K562 (cell line): ENCODE data around the gene POLR3A. TPM values are rescaled to one million over a fixed set of nuclear protein-coding genes. Genes with fewer than 3 reads are reported as not detected.
A peak's percentile ranks its signal among the peaks of the same experiment; 100 is the strongest.

Experiments
- BRD4 ChIP-seq: fragments of 200-600 bp; sonication (generic); IDR thresholded peaks from 2 replicates; pipeline ENCODE4 v1.6.1; 2017; ENCODE audit warnings: inconsistent platforms
- CXXC5 ChIP-seq: fragments of 250-450 bp; sonication (Bioruptor Pico); IDR thresholded peaks from 2 replicates; pipeline ENCODE4 v1.8.0; 2022; ENCODE audit warnings: inconsistent platforms, mild to moderate bottlenecking, moderate library complexity
- EGR1 ChIP-seq: fragments of 450-650 bp; conservative IDR thresholded peaks from 2 replicates; pipeline ENCODE4 v1.6.1; 2017; ENCODE audit warnings: mild to moderate bottlenecking
- FOXP1 ChIP-seq: sonication (generic); formaldehyde crosslinking; IDR thresholded peaks from 2 replicates; pipeline ENCODE4 v1.8.0; 2022; ENCODE audit warnings: mild to moderate bottlenecking, missing genetic modification reagents
- GTF2E2 ChIP-seq: fragments of 200-800 bp; sonication (Bioruptor generic); IDR thresholded peaks from 2 replicates; pipeline ENCODE4 v1.6.1; 2016; ENCODE audit warnings: missing genetic modification characterization, missing compliant biosample characterization
- MAFG ChIP-seq: fragments of 450-650 bp; conservative IDR thresholded peaks from 2 replicates; pipeline ENCODE4 v1.6.1; 2016; ENCODE audit warnings: missing genetic modification characterization, missing compliant biosample characterization
- MBD2 ChIP-seq: sonication (generic); IDR thresholded peaks from 2 replicates; pipeline ENCODE4 v1.6.1; 2016; ENCODE audit warnings: low read depth, borderline replicate concordance
- MTA3 ChIP-seq: fragments of 450-650 bp; formaldehyde crosslinking; IDR thresholded peaks from 2 replicates; pipeline ENCODE4 v1.6.1; 2017; ENCODE audit warnings: mild to moderate bottlenecking, borderline replicate concordance
- MYNN ChIP-seq, 2 experiments: sonication (generic); formaldehyde crosslinking in 1 of 2; IDR thresholded peaks; 2 replicates each; pipeline versions ENCODE4 v1.5.0 to v1.6.1; 2016 to 2020; ENCODE audit warnings: antibody characterized with exemption in 1 of 2, missing genetic modification reagents in 1 of 2
- NONO ChIP-seq, 2 experiments: fragments of 200-400 bp in 1 of 2; fragments of 450-650 bp in 1 of 2; formaldehyde crosslinking in 1 of 2; IDR thresholded peaks; 2 replicates each; pipeline ENCODE4 v1.6.1; 2017; ENCODE audit warnings: low read depth in 2 of 2, mild to moderate bottlenecking in 2 of 2, moderate library complexity in 2 of 2, low read length in 1 of 2
- PHF20 ChIP-seq: fragments of 450-650 bp; IDR thresholded peaks from 2 replicates; pipeline ENCODE4 v1.6.1; 2018; ENCODE audit not compliant: partially characterized antibody
- POLR2H ChIP-seq: IDR thresholded peaks from 2 replicates; pipeline ENCODE4 v1.6.1; 2016; ENCODE audit warnings: missing genetic modification characterization, low read depth, mild to moderate bottlenecking, control low read depth, missing compliant biosample characterization, moderate library complexity
- PTRF ChIP-seq: fragments of 450-650 bp; IDR thresholded peaks from 2 replicates; pipeline ENCODE4 v1.6.1; 2016; ENCODE audit warnings: mild to moderate bottlenecking, missing genetic modification characterization, missing compliant biosample characterization
- TSHZ1 ChIP-seq: fragments of 250-450 bp; sonication (Bioruptor Pico); IDR thresholded peaks from 2 replicates; pipeline ENCODE4 v1.4.0; 2020; ENCODE audit warnings: mild to moderate bottlenecking, moderate library complexity
- polyA plus RNA-seq, 8 experiments: library from polyadenylated mRNA; depleted of rRNA in 4 of 8; stranded (reverse) in 5 of 8; unstranded in 3 of 8; fragments of >200 nt; fragmentation: Nextera tagmentation in 2 of 8; fragmentation: Illumina TruSeq in 1 of 8; extraction: Ambion mirVana in 2 of 8; extraction: Trizol in 1 of 8; gene quantifications; 2 replicates each; pipeline versions ENCODE4 v1.2.1 to v1.2.3, GENCODE V29; 2011 to 2014; ENCODE audit warnings: inconsistent platforms in 1 of 8, missing spikeins in 1 of 8
- total RNA-seq, 7 experiments: library from RNA; depleted of rRNA in 6 of 7; stranded (reverse); fragments of >200 nt in 6 of 7; fragmentation: Illumina TruSeq in 2 of 7; extraction: Trizol in 2 of 7; gene quantifications; 2 replicates each; pipeline versions ENCODE4 v1.2.1 to v1.2.3, GENCODE V29; 2011 to 2021; ENCODE audit warnings: low replicate concordance in 1 of 7
- TF ChIP-seq, protein P1 (sequence below): sonication (generic); formaldehyde crosslinking; IDR thresholded peaks from 2 replicates; pipeline ENCODE4 v1.8.1; 2023; ENCODE audit warnings: missing genetic modification reagents, mild to moderate bottlenecking, borderline replicate concordance
- TF ChIP-seq, protein P2 (sequence below), 2 experiments: fragments of 250-450 bp in 1 of 2; fragments of 450-650 bp in 1 of 2; sonication (Bioruptor Pico) in 1 of 2; IDR thresholded peaks; 2 replicates each; pipeline versions ENCODE4 v1.6.1 to v1.8.0; 2016 to 2021; ENCODE audit warnings: mild to moderate bottlenecking in 2 of 2, moderate library complexity in 2 of 2, missing compliant biosample characterization in 1 of 2, missing genetic modification characterization in 1 of 2

POLR3A gene
- total and polyA plus RNA-seq, 9 of the 15 experiments (the other 6 are each of a cell fraction or from before 2014, with no cell fraction given): 14.9 to 37.0 (median 26.7) TPM

- TF ChIP-seq, protein P1, sequence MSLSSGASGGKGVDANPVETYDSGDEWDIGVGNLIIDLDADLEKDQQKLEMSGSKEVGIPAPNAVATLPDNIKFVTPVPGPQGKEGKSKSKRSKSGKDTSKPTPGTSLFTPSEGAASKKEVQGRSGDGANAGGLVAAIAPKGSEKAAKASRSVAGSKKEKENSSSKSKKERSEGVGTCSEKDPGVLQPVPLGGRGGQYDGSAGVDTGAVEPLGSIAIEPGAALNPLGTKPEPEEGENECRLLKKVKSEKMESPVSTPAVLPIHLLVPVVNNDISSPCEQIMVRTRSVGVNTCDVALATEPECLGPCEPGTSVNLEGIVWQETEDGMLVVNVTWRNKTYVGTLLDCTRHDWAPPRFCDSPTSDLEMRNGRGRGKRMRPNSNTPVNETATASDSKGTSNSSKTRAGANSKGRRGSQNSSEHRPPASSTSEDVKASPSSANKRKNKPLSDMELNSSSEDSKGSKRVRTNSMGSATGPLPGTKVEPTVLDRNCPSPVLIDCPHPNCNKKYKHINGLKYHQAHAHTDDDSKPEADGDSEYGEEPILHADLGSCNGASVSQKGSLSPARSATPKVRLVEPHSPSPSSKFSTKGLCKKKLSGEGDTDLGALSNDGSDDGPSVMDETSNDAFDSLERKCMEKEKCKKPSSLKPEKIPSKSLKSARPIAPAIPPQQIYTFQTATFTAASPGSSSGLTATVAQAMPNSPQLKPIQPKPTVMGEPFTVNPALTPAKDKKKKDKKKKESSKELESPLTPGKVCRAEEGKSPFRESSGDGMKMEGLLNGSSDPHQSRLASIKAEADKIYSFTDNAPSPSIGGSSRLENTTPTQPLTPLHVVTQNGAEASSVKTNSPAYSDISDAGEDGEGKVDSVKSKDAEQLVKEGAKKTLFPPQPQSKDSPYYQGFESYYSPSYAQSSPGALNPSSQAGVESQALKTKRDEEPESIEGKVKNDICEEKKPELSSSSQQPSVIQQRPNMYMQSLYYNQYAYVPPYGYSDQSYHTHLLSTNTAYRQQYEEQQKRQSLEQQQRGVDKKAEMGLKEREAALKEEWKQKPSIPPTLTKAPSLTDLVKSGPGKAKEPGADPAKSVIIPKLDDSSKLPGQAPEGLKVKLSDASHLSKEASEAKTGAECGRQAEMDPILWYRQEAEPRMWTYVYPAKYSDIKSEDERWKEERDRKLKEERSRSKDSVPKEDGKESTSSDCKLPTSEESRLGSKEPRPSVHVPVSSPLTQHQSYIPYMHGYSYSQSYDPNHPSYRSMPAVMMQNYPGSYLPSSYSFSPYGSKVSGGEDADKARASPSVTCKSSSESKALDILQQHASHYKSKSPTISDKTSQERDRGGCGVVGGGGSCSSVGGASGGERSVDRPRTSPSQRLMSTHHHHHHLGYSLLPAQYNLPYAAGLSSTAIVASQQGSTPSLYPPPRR: peak; percentile 73; the same call in 1 of the 2 replicates
- peak; percentile 72 for TF ChIP-seq MBD2
- TF ChIP-seq MTA3: peak; percentile 96
- TF ChIP-seq GTF2E2: peak; percentile 93
- TF ChIP-seq, protein P2, sequence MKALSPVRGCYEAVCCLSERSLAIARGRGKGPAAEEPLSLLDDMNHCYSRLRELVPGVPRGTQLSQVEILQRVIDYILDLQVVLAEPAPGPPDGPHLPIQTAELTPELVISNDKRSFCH (CRISPR knock-in tag; IDR thresholded peaks at IDR 0.05): no peak
- TF ChIP-seq, protein P2 (tag; IDR thresholded peaks at IDR 0.05): peak; percentile 77
- TF ChIP-seq PHF20: peak; percentile 91
- peak; percentile 97 for TF ChIP-seq BRD4
- TF ChIP-seq CXXC5 (CRISPR knock-in tag): peak; percentile 74
- no peak for TF ChIP-seq MAFG
- TF ChIP-seq MYNN (IDR thresholded peaks at IDR 0.05): no peak
- no peak for TF ChIP-seq MYNN (CRISPR knock-in tag; IDR thresholded peaks at IDR 0.05)
- peak; percentile 20 to 65; a peak in 2 of 4 replicates for TF ChIP-seq NONO (IDR thresholded peaks at IDR 0.05; ENCODE audit: low read depth in 2 of 2, low read length in 1 of 2)
- TF ChIP-seq PTRF (tag): no peak
- TF ChIP-seq EGR1: peak; percentile 96
- peak; percentile 94 for TF ChIP-seq FOXP1 (CRISPR knock-in tag)
- TF ChIP-seq POLR2H (tag): peak; percentile 97
- no peak for TF ChIP-seq TSHZ1
Measured at GRCh38 chr10:78033637-78034470, 4.5 kb upstream of the POLR3A start, which contains the start of gene RPS24 (continued).
